ENCODE data around the gene GPC6.

GPC6 gene

DNA sequence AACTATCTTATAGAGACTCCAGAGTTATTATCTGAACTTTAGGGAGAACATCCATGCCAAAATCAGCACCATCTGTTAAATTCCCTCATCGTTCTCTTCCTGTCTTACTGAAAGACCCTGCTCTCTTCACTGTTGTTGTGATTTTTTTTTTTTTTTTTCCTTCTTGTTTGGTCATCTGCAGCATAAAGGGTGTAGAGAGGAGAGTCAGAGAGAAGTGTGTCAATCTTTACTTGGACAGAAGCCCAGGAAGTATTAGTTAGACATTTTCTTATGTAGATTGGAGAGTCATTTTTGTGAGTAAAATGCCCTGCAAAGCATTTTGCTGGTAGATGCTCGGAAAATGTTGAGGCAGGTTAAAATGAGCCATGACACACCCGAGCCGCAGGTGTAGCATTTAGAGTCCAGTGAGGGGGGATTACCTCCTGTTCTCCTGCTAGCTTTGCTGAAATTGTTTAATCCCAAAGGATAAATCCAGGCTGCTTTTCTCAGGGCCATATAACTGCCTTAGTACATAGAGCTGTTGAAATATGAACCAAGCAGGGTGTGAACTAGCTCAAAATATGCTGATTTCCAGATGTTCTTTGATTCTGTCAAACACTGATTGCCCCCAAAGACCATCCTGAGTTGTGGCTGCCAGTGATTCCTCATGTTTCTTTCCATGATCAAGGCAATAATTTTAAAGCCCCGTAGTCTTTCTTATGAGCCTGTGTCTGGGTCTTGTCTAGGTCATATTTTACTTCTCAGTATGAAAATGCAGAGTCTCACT, 1109.3 kb downstream of the GPC6 start:
- no peak overlapping the region for H3K4me2 ChIP-seq (ENCODE audit: low read depth, low read length, poor library complexity, severe bottlenecking)
- TF ChIP-seq EZH2phosphoT487 (IDR thresholded peaks at IDR 0.05; ENCODE audit: borderline replicate concordance), result no peak
- TF ChIP-seq, protein P1, sequence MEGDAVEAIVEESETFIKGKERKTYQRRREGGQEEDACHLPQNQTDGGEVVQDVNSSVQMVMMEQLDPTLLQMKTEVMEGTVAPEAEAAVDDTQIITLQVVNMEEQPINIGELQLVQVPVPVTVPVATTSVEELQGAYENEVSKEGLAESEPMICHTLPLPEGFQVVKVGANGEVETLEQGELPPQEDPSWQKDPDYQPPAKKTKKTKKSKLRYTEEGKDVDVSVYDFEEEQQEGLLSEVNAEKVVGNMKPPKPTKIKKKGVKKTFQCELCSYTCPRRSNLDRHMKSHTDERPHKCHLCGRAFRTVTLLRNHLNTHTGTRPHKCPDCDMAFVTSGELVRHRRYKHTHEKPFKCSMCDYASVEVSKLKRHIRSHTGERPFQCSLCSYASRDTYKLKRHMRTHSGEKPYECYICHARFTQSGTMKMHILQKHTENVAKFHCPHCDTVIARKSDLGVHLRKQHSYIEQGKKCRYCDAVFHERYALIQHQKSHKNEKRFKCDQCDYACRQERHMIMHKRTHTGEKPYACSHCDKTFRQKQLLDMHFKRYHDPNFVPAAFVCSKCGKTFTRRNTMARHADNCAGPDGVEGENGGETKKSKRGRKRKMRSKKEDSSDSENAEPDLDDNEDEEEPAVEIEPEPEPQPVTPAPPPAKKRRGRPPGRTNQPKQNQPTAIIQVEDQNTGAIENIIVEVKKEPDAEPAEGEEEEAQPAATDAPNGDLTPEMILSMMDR (conservative IDR thresholded peaks at IDR 0.05; ENCODE audit: low read length), result no peak
- no peak overlapping the region for H3K9ac ChIP-seq (ENCODE audit: low read depth, low read length, poor library complexity, severe bottlenecking)
- H3K4me3 ChIP-seq (ENCODE audit: low read length, poor library complexity, severe bottlenecking), result no peak overlapping the region
- no peaks in the 10 kb centered on the region for H4K20me1 ChIP-seq (ENCODE audit: insufficient read depth, low read length, poor library complexity, severe bottlenecking)
- H3K27me3 ChIP-seq (ENCODE audit: insufficient read depth, low read length, poor library complexity, severe bottlenecking), result peaks cover 48% of the 10 kb centered on the region
- H3K36me3 ChIP-seq (ENCODE audit: insufficient read depth, low read length), result no peaks in the 10 kb centered on the region
- no peaks in the 10 kb centered on the region for H3F3A ChIP-seq (ENCODE audit: low read depth)
- H3K79me2 ChIP-seq (ENCODE audit: insufficient read depth, low read length), result no peaks in the 10 kb centered on the region
- H2AFZ ChIP-seq (ENCODE audit: low read length), result no peak overlapping the region
- no peaks in the 10 kb centered on the region for H3K9me3 ChIP-seq (ENCODE audit: insufficient read depth, low read depth, low read length)
- H3K9me2 ChIP-seq (replicated peaks; ENCODE audit: low read depth, low read length), result no peaks in the 10 kb centered on the region
- H3K4me1 ChIP-seq (ENCODE audit: insufficient read depth, low read length, poor library complexity, severe bottlenecking), result no peaks in the 10 kb centered on the region

DNA sequence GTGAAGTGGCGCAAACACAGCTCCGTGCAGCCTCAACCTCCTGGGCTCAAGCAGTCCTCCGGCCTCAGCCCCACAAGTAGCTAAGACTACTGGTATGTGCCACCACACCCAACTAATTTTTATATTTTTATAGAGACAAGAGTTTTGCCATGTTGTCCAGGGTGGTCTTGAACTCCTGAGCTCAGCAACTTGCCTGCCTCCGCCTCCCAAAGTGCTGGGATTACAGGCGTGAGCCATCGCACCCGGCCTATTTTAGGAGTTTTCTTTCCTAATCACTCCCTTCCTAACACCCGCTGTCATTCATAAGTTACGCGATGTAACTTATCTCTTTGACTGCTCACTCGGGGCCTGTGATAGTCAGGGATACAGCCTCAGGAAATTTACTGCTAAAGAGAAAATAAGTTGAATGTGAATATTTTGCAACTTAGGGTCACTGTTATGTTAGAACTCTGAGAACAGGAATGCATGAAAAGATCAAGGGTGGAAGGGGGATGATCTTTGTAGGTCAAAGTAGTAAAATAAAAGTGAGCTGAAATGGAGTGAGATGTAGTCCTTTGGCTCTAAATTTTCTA, 1112.6 kb downstream of the GPC6 start:
- Histone ChIP-seq H3K4me1 (ENCODE audit: insufficient read depth, low read length, poor library complexity, severe bottlenecking) (no peaks in the 10 kb centered on the region), H3K27me3 (ENCODE audit: insufficient read depth, low read length, poor library complexity, severe bottlenecking) (peaks cover 20% of the 10 kb centered on the region), H3F3A (ENCODE audit: low read depth) (no peaks in the 10 kb centered on the region), H3K4me3 (ENCODE audit: low read length, poor library complexity, severe bottlenecking) (no peak overlapping the region), H3K9me3 (ENCODE audit: insufficient read depth, low read depth, low read length) (no peaks in the 10 kb centered on the region), H2AFZ (ENCODE audit: low read length) (no peak overlapping the region), H3K9ac (ENCODE audit: low read depth, low read length, poor library complexity, severe bottlenecking) (no peak overlapping the region), H3K36me3 (ENCODE audit: insufficient read depth, low read length) (no peaks in the 10 kb centered on the region), H3K9me2 (replicated peaks; ENCODE audit: low read depth, low read length) (no peaks in the 10 kb centered on the region), H3K4me2 (ENCODE audit: low read depth, low read length, poor library complexity, severe bottlenecking) (no peak overlapping the region), H3K79me2 (ENCODE audit: insufficient read depth, low read length) (no peaks in the 10 kb centered on the region), H4K20me1 (ENCODE audit: insufficient read depth, low read length, poor library complexity, severe bottlenecking) (no peaks in the 10 kb centered on the region)
- no peak for TF ChIP-seq EZH2phosphoT487 (IDR thresholded peaks at IDR 0.05; ENCODE audit: borderline replicate concordance)
- TF ChIP-seq, protein P1 (conservative IDR thresholded peaks at IDR 0.05; ENCODE audit: low read length), result no peak

DNA sequence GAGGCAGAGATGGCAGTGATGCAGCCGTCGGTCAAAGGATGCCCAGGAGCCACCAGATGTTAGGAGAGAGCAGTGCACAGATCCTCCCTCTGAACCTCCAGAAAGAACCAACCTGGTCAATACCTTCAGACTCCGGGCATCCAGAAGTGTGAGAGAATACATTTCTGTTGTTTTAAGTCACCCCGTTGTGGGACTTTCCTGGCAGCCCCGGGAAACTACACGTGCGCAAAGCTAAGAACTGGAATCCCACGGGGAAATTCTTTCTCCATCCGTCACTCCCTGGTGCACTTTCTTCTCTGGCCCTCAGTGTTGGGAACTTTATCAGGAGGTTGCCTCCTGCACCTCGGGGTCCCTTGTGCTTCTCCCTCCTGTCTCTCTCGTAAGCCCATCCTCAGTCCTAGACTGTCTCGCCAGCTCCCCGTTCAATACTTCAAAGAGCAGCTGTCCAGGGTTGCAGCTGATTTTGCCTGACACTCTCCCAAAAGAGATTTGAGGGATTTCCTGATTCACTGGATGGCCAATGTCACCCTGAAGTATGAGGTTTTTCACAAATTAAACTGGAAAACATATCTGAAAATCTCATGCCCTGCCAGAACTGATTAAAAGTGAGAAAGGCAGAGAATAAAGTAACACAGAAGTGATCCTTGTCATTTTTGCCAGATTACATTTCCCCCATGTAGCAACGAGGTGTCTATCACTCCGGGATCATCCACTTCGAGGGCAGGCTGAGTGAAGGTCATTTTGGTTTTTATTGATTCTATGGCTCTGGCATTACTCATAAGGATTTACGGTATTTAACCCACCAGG, 1116.0 kb downstream of the GPC6 start:
- Histone ChIP-seq H3K36me3 (ENCODE audit: insufficient read depth, low read length) (no peaks in the 10 kb centered on the region), H3K27me3 (ENCODE audit: insufficient read depth, low read length, poor library complexity, severe bottlenecking) (no peaks in the 10 kb centered on the region), H3K4me2 (ENCODE audit: low read depth, low read length, poor library complexity, severe bottlenecking) (no peak overlapping the region), H3K9me3 (ENCODE audit: insufficient read depth, low read depth, low read length) (no peaks in the 10 kb centered on the region), H3F3A (ENCODE audit: low read depth) (no peaks in the 10 kb centered on the region), H3K79me2 (ENCODE audit: insufficient read depth, low read length) (no peaks in the 10 kb centered on the region), H3K9me2 (replicated peaks; ENCODE audit: low read depth, low read length) (no peaks in the 10 kb centered on the region), H2AFZ (ENCODE audit: low read length) (no peak overlapping the region), H3K9ac (ENCODE audit: low read depth, low read length, poor library complexity, severe bottlenecking) (no peak overlapping the region), H4K20me1 (ENCODE audit: insufficient read depth, low read length, poor library complexity, severe bottlenecking) (no peaks in the 10 kb centered on the region), H3K4me1 (ENCODE audit: insufficient read depth, low read length, poor library complexity, severe bottlenecking) (no peaks in the 10 kb centered on the region), H3K4me3 (ENCODE audit: low read length, poor library complexity, severe bottlenecking) (no peak overlapping the region)
- no peak for TF ChIP-seq EZH2phosphoT487 (IDR thresholded peaks at IDR 0.05; ENCODE audit: borderline replicate concordance)
- TF ChIP-seq, protein P1 (conservative IDR thresholded peaks at IDR 0.05; ENCODE audit: low read length), result no peak
